Dedifferentiated amniotic fluid mesenchymal stem cell (primary cell): ENCODE measurements around the gene RHOD.

Source experiments
- DNase-seq: peaks from one replicate; pipeline ENCODE4 v3.0.0-alpha.2; 2016; ENCODE audit errors: extremely low spot score

The RHOD gene

GRCh38 chr11:67059671-67060070 is 3.0 kb downstream of the RHOD start:
- no peak for DNase-seq

GRCh38 chr11:67060111-67060522 is 3.5 kb downstream of the RHOD start:
- no peak for DNase-seq

GRCh38 chr11:67062526-67063373 is 6.1 kb downstream of the RHOD start:
- no peak for DNase-seq

GRCh38 chr11:67066333-67066709 is 9.7 kb downstream of the RHOD start:
- no peak for DNase-seq

GRCh38 chr11:67071420-67072284 is 15.0 kb downstream of the RHOD start:
- no peak for DNase-seq

- no peak for DNase-seq
These were observed 15.6 kb downstream of the RHOD start for GRCh38 chr11:67072295-67072694.

- no peak for DNase-seq
These were observed 17.3 kb downstream of the RHOD start for GRCh38 chr11:67073908-67074307.

- DNase-seq, result no peak
These were observed 19.6 kb downstream of the RHOD start for GRCh38 chr11:67076202-67076601.

GRCh38 chr11:67079065-67079705 is 22.5 kb downstream of the RHOD start:
- DNase-seq, result no peak

GRCh38 chr11:67082071-67082791 is 25.6 kb downstream of the RHOD start:
- DNase-seq, result no peak

GRCh38 chr11:67083786-67084366 is 27.2 kb downstream of the RHOD start:
- DNase-seq, result no peak

GRCh38 chr11:67085617-67086016 is 29.0 kb downstream of the RHOD start:
- no peak for DNase-seq

GRCh38 chr11:67090717-67091116 is 34.1 kb downstream of the RHOD start:
- no peak for DNase-seq

- no peak for DNase-seq
These were observed 38.5 kb downstream of the RHOD start for GRCh38 chr11:67095214-67095507.

GRCh38 chr11:67098799-67099429 is 42.3 kb downstream of the RHOD start:
- DNase-seq, result no peak

GRCh38 chr11:67099831-67100324 is 43.2 kb downstream of the RHOD start:
- DNase-seq, result no peak

GRCh38 chr11:67102664-67103063 is 46.0 kb downstream of the RHOD start:
- no peak for DNase-seq

- no peak for DNase-seq
These were observed 49.3 kb downstream of the RHOD start for GRCh38 chr11:67105964-67106363.

GRCh38 chr11:67111261-67111660 is 54.6 kb downstream of the RHOD start:
- DNase-seq, result peak; percentile 68

GRCh38 chr11:67113231-67113721 is 56.6 kb downstream of the RHOD start:
- DNase-seq, result no peak
